OCI-LY7 (cell line): ENCODE results near the gene LSR. TPM values are rescaled to one million over a fixed set of nuclear protein-coding genes. Genes with fewer than 3 reads are reported as not detected.
A peak's percentile ranks its signal among the peaks of the same experiment; 100 is the strongest.

Experiments used
- BruUV-seq: library from RNA; stranded (reverse); fragments of 400-500 nt; replicated peaks from 2 replicates; lab custom pipeline; 2021; lab: Mats Ljungman, UMichigan
- CTCF ChIA-PET: fragments of 300-600 bp; sonication (Branson Sonifier 250); formaldehyde crosslinking; loops from one replicate; lab custom pipeline; 2022; ENCODE audit warnings: antibody characterized with exemption; ENCODE audit not compliant: unreplicated experiment; lab: Charles Lee
- POLR2A ChIA-PET: fragments of 300-600 bp; sonication (Branson Sonifier 250); formaldehyde crosslinking; loops from one replicate; lab custom pipeline; 2022; ENCODE audit warnings: antibody characterized with exemption; lab: Charles Lee
- DNase-seq: peaks from one replicate; pipeline ENCODE4 v3.0.0-alpha.2; 2015; ENCODE audit warnings: low spot score
- H2AFZ ChIP-seq: fragments of 200-600 bp; sonication (generic), shearing (Covaris generic); 2 replicates; pipeline ENCODE4 v1.6.1; 2014; ENCODE audit warnings: mild to moderate bottlenecking, antibody characterized with exemption, low read length, moderate library complexity
- H3K27ac ChIP-seq: fragments of 200-600 bp; sonication (generic); 2 replicates; pipeline ENCODE4 v1.5.1; 2014; ENCODE audit warnings: mixed run types, low read depth, mild to moderate bottlenecking, moderate library complexity, low read length, inconsistent platforms; ENCODE audit not compliant: poor library complexity, severe bottlenecking
- H3K36me3 ChIP-seq: fragments of 200-600 bp; sonication (generic); 2 replicates; pipeline ENCODE4 v1.6.1; 2014; ENCODE audit warnings: mild to moderate bottlenecking, antibody characterized with exemption, low read length, moderate library complexity, mixed read lengths; ENCODE audit not compliant: insufficient read depth
- H3K4me1 ChIP-seq: fragments of 200-600 bp; sonication (generic); 2 replicates; pipeline ENCODE4 v1.5.1; 2014; ENCODE audit warnings: mild to moderate bottlenecking, low read length; ENCODE audit not compliant: insufficient read depth, poor library complexity, severe bottlenecking
- H3K4me2 ChIP-seq: fragments of 200-600 bp; sonication (generic); 2 replicates; pipeline ENCODE4 v1.6.1; 2014; ENCODE audit warnings: mild to moderate bottlenecking, low read length
- H3K4me3 ChIP-seq: fragments of 200-600 bp; sonication (generic); 2 replicates; pipeline ENCODE4 v1.5.1; 2014; ENCODE audit warnings: mild to moderate bottlenecking, low read depth, low read length; ENCODE audit not compliant: poor library complexity, severe bottlenecking
- H3K79me2 ChIP-seq: fragments of 200-600 bp; sonication (generic); 2 replicates; pipeline ENCODE4 v1.6.1; 2016; ENCODE audit warnings: low read depth, mild to moderate bottlenecking, low read length, moderate library complexity, mixed read lengths; ENCODE audit not compliant: insufficient read depth
- H3K9me2 ChIP-seq: fragments of 200-600 bp; sonication (generic); 2 replicates; pipeline ENCODE4 v1.6.1; 2016; ENCODE audit warnings: mild to moderate bottlenecking, low read length, mixed read lengths; ENCODE audit not compliant: insufficient read depth
- H3K9me3 ChIP-seq: fragments of 200-600 bp; sonication (generic); 2 replicates; pipeline ENCODE4 v1.6.1; 2014; ENCODE audit warnings: mild to moderate bottlenecking, mixed run types, low read length, mixed read lengths
- H4K20me1 ChIP-seq: fragments of 200-600 bp; sonication (generic); 2 replicates; pipeline ENCODE4 v1.6.1; 2014; ENCODE audit warnings: mild to moderate bottlenecking, antibody characterized with exemption, low read length, moderate library complexity, mixed read lengths; ENCODE audit not compliant: insufficient read depth
- EZH2phosphoT487 ChIP-seq: fragments of 200-600 bp; sonication (generic); IDR thresholded peaks from 2 replicates; pipeline ENCODE4 v1.6.1; 2018; ENCODE audit warnings: low read depth, borderline replicate concordance, mild to moderate bottlenecking, mixed run types, antibody characterized with exemption, low read length, moderate library complexity, mixed read lengths
- intact Hi-C: fragments of 100-400 bp; cut with micrococcal nuclease; formaldehyde crosslinking; loops from one replicate; pipeline ENCODE4 v1.10.0; 2022; ENCODE audit not compliant: unreplicated experiment
- total RNA-seq, 2 experiments: library from RNA; depleted of rRNA in 1 of 2; stranded (reverse); fragments of >200 nt in 1 of 2; shearing (Covaris generic) in 1 of 2; gene quantifications; 2 replicates each; pipeline ENCODE4 v1.2.3, GENCODE V29; 2014 to 2022
- TF ChIP-seq, protein P1 (sequence below): fragments of 200-600 bp; sonication (generic); conservative IDR thresholded peaks from 2 replicates; pipeline ENCODE4 v1.5.1; 2014; ENCODE audit warnings: mild to moderate bottlenecking, antibody characterized with exemption, low read length, moderate library complexity, mixed read lengths

LSR gene
- total RNA-seq, 2 experiments from 2014 or later: 15.0 to 33.6 TPM

DNA sequence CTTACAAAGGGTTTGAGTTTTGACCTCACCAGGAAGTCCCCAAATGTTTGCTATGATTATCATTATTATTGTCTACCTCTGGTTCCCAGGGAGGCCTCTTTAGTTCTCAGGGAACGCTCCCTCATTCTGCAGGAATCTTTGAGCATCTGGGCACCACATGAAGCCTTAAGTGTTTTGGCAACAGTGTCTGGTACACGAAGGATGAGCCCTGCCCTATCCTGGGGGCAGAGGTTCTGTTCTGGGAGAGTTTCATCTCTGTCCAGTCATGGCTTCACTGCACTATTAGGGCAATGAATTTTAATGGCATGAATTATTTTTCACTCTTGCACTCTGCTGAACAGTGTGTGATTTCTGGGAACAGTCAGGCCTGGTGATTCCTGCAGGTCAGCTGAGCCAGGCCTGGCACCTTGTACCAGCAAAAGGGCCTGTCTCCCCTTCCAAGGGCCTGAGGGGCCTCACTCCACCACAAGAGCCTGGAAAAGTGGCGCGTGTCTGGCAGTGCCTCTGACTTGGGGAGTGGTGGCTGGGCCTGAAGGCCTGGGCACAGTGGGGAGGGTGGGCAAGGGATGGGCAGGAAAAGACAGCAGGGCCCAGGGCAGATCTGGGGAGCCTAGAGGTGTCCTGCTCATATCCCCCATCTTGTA lies 24.8 kb upstream of the LSR start:
- DNase-seq: no peak
- Histone ChIP-seq H3K4me1 (peaks cover 23% of the 10 kb centered on the region), H3K79me2 (no peaks in the 10 kb centered on the region), H3K27ac (no peak overlapping the region), H3K4me3 (no peak overlapping the region), H3K36me3 (no peaks in the 10 kb centered on the region), H3K9me3 (peaks cover 14% of the 10 kb centered on the region; the same call in 1 of the 2 replicates), H3K4me2 (no peak overlapping the region), H2AFZ (no peak overlapping the region), H3K9me2 (no peaks in the 10 kb centered on the region), H4K20me1 (no peaks in the 10 kb centered on the region)
- intact Hi-C loops: no loop called here
- CTCF ChIA-PET: no interaction called here
- POLR2A ChIA-PET: no interaction called here
- TF ChIP-seq, protein P1, sequence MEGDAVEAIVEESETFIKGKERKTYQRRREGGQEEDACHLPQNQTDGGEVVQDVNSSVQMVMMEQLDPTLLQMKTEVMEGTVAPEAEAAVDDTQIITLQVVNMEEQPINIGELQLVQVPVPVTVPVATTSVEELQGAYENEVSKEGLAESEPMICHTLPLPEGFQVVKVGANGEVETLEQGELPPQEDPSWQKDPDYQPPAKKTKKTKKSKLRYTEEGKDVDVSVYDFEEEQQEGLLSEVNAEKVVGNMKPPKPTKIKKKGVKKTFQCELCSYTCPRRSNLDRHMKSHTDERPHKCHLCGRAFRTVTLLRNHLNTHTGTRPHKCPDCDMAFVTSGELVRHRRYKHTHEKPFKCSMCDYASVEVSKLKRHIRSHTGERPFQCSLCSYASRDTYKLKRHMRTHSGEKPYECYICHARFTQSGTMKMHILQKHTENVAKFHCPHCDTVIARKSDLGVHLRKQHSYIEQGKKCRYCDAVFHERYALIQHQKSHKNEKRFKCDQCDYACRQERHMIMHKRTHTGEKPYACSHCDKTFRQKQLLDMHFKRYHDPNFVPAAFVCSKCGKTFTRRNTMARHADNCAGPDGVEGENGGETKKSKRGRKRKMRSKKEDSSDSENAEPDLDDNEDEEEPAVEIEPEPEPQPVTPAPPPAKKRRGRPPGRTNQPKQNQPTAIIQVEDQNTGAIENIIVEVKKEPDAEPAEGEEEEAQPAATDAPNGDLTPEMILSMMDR: no peak
- TF ChIP-seq EZH2phosphoT487: no peak
- no TSS peak for BruUV-seq

- no peaks in the 10 kb centered on the region for H4K20me1 ChIP-seq
- intact Hi-C loops: no loop called here
- no peak overlapping the region; the same call in 1 of the 2 replicates for H2AFZ ChIP-seq
- peak; percentile 32 for DNase-seq
- ChIA-PET POLR2A (interaction anchor here (1.0 to 1.2 kb wide), 2 partner anchors 13 to 84 kb away, joined by 3 to 6 read pairs; no protein-coding TSS in a partner anchor), CTCF (no interaction called here)
- TF ChIP-seq EZH2phosphoT487: no peak
- TF ChIP-seq, protein P1: 0 out of 2 replicates have a peak, but pooled peaks have one; percentile 18
- no peak overlapping the region for H3K27ac ChIP-seq
- peak overlapping the region; percentile 20; the same call in 1 of the 2 replicates for H3K4me2 ChIP-seq
- no TSS peak for BruUV-seq
- peaks cover 23% of the 10 kb centered on the region for H3K4me1 ChIP-seq
- H3K79me2 ChIP-seq: no peaks in the 10 kb centered on the region
- H3K4me3 ChIP-seq: no peak overlapping the region
- H3K9me3 ChIP-seq: peaks cover 9% of the 10 kb centered on the region; the same call in 1 of the 2 replicates
- no peaks in the 10 kb centered on the region for H3K36me3 ChIP-seq
- no peaks in the 10 kb centered on the region for H3K9me2 ChIP-seq
Observed at GRCh38 chr19:35224681-35225571, 23.9 kb upstream of the LSR start.
